Retinal pigment epithelial cell (primary cell): ENCODE results near the gene POLR2J.
"Not testable (repeated sequence)": the region's sequence is repeated elsewhere in the genome, so short reads cannot be mapped to it uniquely, and the experiment has no call there.

ENCODE experiments used
- DNase-seq: peaks from one replicate; pipeline ENCODE4 v3.0.0-alpha.2; 2010; ENCODE audit warnings: low read depth
- H3K4me3 ChIP-seq: 2 replicates; pipeline ENCODE4 v1.5.1; 2011; ENCODE audit warnings: mild to moderate bottlenecking, low read length, control low read depth, moderate library complexity
- TF ChIP-seq, protein P1 (sequence below): conservative IDR thresholded peaks from 2 replicates; pipeline ENCODE4 v1.5.1; 2011; ENCODE audit warnings: low read depth, low read length, control low read depth, inconsistent platforms

The POLR2J gene

GRCh38 chr7:102457352-102457924 is 21.3 kb downstream of the POLR2J start:
- DNase-seq: no peak
- no peak overlapping the region for H3K4me3 ChIP-seq
- TF ChIP-seq, protein P1, sequence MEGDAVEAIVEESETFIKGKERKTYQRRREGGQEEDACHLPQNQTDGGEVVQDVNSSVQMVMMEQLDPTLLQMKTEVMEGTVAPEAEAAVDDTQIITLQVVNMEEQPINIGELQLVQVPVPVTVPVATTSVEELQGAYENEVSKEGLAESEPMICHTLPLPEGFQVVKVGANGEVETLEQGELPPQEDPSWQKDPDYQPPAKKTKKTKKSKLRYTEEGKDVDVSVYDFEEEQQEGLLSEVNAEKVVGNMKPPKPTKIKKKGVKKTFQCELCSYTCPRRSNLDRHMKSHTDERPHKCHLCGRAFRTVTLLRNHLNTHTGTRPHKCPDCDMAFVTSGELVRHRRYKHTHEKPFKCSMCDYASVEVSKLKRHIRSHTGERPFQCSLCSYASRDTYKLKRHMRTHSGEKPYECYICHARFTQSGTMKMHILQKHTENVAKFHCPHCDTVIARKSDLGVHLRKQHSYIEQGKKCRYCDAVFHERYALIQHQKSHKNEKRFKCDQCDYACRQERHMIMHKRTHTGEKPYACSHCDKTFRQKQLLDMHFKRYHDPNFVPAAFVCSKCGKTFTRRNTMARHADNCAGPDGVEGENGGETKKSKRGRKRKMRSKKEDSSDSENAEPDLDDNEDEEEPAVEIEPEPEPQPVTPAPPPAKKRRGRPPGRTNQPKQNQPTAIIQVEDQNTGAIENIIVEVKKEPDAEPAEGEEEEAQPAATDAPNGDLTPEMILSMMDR: no peak

GRCh38 chr7:102456327-102456726 is 22.4 kb downstream of the POLR2J start:
- no peak for DNase-seq
- H3K4me3 ChIP-seq: no peak overlapping the region
- TF ChIP-seq, protein P1: no peak

GRCh38 chr7:102455596-102455995 is 23.1 kb downstream of the POLR2J start:
- no peak overlapping the region for H3K4me3 ChIP-seq
- DNase-seq: no peak
- TF ChIP-seq, protein P1: no peak

DNA sequence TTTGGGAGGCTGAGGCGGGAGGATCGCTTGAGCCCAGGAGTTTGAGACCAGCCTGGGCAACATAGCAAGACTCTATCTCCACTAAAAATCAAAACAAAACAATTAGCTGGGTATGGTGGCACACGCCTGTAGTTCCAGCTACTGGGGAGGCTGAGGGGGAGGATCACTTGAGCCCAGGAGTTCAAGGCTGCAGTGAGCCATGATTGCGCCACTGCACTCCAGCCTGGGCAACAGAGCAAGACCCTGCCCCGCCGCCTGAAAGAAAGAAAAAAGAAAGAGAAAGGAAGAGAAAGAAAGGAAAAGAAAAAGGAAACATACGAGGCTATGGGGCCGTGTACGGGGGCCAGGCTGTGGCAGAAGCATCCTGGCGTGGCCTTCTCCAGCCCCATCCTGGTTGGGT is 23.8 kb downstream of the POLR2J start:
- H3K4me3 ChIP-seq, DNase-seq: not testable (repeated sequence)

DNA sequence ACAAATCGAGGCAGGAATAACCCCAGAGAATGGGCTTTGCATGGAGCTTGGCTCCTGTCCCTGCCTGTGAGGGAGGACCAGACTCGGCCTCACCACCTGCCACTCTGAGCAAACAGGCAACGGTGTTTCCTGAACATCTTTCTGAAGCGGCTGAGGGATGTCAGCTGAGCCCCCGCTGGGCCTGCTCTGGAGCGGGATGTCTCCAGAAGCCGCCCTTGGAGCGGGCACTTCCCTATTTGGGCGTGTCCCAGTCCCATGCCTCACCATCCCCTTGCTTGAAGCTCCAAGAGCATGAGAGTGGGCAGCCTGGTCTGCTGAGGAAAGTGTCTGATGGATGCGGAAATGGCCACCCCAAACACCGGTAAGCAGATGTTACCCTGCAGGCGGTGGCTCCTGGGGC is 24.3 kb downstream of the POLR2J start:
- H3K4me3 ChIP-seq: no peak overlapping the region
- TF ChIP-seq, protein P1: no peak
- DNase-seq: no peak

- TF ChIP-seq, protein P1: no peak
- DNase-seq: no peak
- no peak overlapping the region for H3K4me3 ChIP-seq
Observed at GRCh38 chr7:102453319-102453718, 25.4 kb downstream of the POLR2J start.

DNA sequence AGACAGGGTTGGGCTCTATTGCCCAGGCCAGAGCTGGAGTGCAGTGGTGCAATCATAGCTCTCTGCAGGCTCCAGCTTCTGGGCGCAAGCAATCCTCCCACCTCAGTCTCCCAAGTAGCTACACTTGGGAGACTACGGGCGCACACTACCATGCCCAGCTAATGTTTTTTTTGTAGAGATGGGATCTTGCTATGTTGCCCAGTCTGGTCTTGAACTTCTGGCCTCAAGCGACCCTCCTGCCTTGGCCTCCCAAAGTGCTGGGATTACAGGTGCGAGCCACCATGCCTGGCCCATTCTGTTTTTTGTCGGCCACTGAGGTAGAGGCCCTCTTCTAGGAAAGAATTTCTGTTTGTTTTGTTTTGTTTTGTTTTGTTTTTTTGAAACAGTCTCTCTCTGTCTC is 26.3 kb downstream of the POLR2J start:
- H3K4me3 ChIP-seq: no peak overlapping the region
- TF ChIP-seq, protein P1: no peak
- DNase-seq: no peak
